ENCODE data around the gene SARS2. TPM values are rescaled to one million over a fixed set of nuclear protein-coding genes. Genes with fewer than 3 reads are reported as not detected.
"Not testable (repeated sequence)": the region's sequence is repeated elsewhere in the genome, so short reads cannot be mapped to it uniquely, and the experiment has no call there.

Gene SARS2
- polyA plus RNA-seq, 1 donor: 56.4 TPM

GRCh38 chr19:38946229-38947010, 15.9 kb upstream of the SARS2 start:
- DNase-seq: no peak

DNA sequence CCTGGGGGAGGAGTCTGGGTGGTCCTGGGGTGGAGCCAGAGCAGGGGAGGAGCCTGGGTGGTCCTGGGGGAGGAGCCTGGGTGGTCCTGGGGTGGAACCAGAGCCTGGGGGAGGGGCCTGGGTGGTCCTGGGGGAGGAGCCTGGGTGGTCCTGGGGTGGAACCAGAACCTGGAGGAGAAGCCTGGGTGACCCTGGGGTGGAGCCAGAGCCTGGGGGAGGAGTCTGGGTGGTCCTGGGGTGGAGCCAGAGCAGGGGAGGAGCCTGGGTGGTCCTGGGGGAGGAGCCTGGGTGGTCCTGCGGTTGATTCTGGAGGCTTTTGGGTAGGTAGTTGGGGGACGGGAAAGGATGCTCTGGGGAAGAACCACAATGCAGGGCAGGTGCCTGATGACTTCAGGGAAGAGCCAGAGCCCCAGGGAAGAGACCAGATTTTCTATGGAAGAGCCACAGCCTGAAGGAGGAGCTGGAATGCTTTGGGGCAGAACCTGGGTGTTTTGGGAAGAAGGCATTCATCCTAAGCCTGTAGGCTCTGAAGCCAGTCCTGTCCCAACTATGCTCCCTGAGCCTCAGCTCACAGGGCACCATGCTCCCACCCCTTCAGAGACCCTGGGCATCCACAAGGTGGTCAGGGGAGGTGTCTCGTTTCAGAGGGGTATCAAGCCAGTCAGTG, 15.1 kb upstream of the SARS2 start:
- no peak for DNase-seq

- no peak for DNase-seq
These were observed 14.5 kb upstream of the SARS2 start for GRCh38 chr19:38944981-38945506.

DNA sequence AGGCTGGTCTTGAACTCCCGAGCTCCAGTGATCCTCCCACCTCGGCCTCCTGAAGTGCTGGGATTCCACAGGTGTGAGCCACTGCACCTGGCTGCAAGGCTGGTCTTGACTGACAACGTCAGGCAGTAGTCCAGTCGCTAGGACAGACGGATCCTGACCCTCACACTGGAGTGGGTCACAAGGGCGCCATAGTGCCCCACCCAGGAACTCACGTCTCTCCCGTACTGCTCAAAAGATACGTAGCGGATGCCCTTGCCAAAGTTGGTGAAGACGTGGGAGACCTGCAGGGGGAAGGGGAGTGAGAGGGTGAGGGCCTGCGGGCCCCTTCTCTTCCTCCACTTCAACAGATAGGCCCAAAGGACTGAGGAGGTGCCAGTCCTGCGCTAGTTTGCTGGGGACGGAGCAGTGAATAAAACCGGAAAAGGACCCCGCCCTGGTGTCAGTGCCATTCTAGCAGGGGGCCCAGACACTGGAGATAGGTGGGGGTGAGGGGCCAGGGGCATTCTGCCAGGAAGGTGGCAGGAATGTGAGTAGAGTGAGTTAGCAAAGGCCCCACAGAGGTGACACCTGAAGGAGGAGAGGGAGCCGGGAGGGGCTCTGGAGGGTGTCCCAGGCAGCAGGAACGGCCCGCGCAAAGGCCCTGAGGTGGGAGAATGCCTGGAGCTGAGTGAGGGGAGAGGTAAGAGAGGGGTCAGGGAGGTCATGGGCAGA, 12.1 kb upstream of the SARS2 start:
- no peak for DNase-seq

DNA sequence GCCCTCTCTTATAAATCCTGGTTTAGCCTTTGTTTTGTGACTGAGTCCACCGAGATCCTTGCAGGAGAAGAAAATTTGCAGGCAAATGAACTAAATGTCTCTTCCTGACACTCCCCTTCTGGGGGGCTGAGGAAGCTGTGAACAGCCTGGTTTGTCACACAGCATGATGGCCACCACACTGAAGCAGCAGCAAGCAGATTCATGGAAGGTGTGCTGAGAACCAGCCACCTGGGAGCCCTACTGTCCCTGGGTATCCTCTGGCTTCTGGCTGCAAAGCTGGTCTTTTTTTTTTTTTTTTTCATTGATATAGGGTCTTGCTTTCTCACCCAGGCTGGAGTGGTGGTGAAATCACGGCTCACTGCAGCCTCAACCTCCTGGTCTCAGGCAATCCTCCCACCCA, 11.4 kb upstream of the SARS2 start:
- DNase-seq: no peak

DNA sequence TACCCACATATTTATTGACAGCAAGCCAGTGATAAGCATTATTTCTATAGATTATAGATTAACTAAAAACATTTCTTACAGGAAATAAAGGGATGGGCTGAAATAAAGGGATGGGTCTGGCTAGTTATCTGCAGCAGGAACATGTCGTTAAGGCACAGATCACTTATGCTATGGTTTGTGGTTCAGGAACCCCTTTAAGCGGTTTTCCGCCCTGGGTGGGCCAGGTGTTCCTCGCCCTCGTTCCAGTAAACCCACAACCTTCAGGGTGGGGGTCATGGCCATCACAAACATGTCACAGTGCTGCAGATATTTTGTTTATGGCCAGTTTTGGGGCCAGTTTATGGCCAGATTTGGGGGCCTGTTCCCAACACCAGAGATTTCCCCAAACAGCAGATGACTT, 10.9 kb upstream of the SARS2 start:
- DNase-seq: not testable (repeated sequence)

DNA sequence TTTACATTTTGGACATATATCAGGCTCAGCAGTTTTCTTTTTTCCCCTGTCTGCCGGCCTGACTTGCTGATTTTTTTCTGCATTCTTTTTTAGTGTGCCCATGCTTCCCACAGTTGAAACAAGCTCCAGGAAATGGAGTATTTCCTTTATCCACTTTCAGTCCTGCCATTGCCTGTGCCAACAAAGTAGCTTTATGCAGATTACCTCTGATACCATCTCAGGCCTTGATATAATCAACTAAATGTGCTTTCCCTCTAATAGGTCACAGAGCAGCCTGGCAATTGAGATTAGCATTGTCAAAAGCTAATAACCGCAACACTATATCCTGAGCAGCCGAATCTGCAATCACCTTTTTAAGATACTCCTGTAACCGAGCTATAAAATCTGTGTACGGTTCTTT, 9.4 kb upstream of the SARS2 start:
- no peak for DNase-seq

DNA sequence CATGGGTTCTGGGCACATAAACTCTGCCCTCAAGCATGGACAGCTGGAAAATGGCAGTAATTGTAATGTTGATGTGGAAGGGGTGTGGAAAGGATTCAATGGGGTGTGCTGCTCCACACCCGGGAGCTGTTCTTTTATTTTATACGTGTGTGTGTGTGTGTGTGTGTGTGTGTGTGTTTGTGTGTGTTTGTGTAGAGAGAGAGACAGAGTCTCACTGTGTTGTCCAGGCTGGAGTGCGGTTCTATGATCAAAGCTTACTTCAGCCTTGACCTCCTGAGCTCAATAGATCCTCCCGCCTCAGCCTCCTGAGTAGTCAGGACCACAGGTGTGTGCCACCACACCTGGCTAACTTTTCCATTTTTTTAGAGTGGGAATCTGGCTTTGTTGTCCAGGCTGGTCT, 3.0 kb upstream of the SARS2 start:
- no peak for DNase-seq

DNA sequence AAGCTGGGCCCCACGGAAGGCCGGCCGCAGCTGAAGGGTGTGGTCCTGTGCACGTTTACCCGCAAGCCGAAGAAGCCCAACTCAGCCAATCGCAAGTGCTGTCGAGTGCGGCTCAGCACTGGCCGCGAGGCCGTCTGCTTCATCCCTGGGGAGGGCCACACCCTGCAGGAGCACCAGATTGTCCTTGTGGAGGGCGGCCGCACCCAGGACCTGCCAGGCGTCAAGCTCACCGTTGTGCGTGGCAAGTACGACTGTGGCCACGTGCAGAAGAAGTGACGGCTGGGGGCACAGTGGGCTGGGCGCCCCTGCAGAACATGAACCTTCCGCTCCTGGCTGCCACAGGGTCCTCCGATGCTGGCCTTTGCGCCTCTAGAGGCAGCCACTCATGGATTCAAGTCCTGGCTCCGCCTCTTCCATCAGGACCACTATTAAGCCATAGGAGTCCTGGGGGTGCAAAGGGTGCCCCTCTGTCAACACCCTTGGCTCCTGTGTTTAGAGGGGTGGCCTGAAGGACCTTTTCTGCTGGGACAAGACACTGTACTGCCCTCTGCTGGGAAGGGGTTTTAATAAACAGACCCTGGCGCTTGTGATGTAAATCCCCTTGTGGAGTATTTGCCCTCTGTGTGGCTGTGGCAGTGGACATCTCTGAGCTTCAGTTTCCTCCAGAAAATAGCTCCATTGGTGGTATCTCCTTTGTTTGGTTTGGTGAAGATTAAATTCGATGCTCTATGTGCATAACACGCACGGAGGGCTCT, 2.0 kb upstream of the SARS2 start:
- DNase-seq: no peak

- no peak for DNase-seq
These were observed 894 bp upstream of the SARS2 start for GRCh38 chr19:38931521-38931793.

DNA sequence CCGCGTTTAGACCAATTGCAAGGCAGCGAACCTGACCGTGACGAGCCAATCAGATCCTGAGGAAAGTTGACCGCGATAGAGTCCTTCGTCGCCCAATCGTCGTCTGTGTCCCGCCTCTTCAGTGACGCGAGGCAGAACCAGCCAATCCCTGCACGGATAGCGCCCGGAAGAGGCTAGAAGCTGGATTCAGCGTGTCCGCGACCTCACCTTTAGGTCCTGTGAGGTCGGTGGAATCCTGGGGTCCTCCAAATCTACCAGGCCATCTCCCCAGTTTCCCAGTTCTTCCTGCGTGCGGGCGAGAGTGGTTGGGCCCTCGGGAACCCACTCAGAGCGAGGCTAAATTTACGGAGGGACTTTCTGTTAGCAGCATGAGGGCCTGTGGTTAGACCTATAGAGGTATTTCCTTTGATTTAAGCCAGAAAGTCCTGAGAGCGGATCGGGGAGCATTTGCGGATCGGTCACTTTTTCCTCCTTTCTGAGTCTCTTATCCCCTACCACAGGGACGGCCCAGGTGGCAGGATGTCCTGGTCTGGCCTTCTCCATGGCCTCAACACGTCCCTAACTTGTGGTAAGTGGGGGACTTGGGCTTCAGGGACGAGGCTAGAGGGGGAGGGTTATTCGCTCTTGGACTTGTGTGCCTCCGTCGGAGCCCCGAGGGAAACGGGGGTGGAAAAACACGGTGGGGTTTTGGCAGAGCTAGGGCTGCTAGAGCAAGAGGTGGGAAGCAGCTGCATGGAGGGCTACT, 385 bp upstream of the SARS2 start, which contains the start of gene MRPS12:
Gene MRPS12, plus strand, starts transcription at position 169 of the 745 bp plus-strand sequence. Its CDS starts 351 bp downstream, at position 520.
- peak; percentile 99 for DNase-seq

GRCh38 chr19:38928391-38929001, 2.1 kb downstream of the SARS2 start:
- no peak for DNase-seq

DNA sequence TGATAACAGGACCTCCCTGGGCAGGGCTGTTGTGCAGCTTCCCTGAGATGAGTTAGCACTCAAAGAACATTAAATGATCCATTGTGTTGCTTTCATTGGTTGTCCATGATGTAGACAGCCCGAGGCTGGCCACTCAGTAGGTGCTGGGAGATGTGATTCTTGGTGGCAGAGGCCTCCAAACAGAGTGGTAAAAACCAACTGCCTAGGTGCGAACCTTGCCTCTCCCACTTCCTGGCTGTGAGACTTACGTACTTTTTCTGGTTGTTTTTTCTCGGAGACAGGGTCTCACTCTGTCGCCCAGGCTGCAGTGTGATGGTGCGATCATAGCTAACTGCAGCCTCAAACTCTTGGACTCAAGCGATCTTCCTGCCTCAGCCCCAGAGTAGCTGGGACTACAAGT, 6.2 kb downstream of the SARS2 start:
- DNase-seq: no peak

GRCh38 chr19:38922482-38922881, 8.1 kb downstream of the SARS2 start:
- no peak for DNase-seq

DNA sequence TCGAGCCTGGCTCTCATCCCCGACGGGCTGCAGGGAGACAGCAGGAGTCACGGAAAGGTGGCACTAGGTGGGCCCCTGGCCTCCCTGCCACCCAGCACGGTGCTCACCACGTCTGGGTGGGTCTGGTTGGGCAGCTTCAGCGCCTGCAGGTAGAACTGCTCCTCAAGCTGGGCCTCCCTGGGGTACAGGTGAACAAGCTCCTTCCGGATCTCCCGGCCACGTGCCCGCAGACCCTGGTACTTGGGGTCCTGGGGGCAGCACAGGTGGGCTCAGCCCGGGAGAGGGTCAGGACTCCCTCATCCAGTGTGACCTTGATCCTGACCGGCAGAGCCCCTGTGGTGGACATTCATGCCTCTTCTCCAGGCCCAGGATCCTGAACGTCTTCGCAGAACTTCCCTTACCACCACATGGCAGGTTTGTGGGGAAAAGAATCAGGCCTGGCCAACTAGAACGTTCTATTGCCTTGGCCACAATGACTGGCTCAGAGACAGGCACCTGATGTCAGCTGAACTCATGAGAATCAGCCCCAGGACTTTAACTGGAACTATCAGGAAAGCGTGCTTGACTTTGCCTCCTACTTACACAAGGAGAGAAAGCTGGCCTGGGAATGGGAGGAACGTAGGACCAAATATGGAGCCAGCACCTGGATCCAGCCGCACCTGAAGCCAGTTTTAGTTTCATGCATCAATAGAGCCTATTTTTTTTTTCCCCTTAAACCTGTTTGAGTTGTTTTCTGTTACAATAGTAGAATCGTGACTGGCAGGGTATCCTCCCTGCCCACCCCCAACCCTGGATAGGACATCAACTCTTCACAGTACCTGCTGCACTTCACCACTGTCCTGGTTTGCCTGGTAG, 8.9 kb downstream of the SARS2 start:
- no peak for DNase-seq

DNA sequence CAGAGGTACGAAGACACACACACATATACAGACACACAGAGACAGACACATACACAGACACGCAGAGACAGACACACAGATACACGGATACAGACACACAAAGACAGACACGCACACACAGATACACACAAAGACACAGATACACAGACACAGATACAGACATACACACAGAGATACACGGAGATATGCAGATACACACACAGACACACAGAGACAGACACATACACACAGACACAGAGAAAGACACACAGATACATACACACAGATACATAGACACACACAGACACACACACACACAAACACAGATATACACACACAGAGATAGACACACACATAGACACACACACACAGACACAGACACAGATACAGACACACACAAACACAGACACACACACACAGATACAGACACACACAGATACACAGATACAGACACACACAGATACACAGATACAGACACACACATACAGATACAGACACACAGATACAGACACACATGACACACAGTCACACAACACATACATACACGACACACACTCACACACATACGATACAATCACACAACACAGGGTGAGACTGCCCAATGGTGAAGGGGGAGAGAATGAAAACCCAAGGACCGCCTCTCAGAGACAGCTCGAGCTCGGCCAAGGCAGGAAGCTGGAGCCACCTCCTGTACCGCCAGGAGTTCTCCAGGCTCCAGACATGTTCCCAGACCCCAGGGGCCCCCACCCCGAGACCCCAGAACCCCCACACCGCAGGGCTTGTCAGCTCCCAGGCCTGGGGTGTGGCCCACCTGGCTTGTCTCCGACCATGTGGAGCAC, 9.8 kb downstream of the SARS2 start:
- DNase-seq: no peak

GRCh38 chr19:38919837-38920601, 10.5 kb downstream of the SARS2 start:
- DNase-seq: no peak

DNA sequence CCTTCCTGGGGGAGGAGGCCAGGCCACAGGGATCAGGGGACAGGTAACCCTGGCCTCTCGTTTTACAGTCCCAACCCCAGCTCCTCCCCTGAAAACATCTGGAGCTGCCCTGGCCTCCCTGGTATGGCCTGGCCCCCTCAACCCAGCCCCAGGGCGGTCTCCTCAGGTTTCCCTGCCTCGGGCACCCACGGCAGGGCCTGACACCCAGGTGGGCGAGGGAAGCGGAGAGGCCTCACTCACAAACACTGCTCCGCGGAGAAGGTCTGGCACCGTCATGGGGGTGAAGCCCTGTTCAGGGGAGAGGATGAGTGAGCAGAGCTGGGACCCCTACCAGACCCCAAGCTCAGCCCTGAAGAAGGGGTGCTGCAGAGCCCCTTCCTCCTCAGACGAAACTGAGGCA, 12.0 kb downstream of the SARS2 start:
- DNase-seq: no peak

Data from left kidney (tissue), 2 donors.